ENCODE data around the gene SDCBP2. TPM values are rescaled to one million over a fixed set of nuclear protein-coding genes. Genes with fewer than 3 reads are reported as not detected.
"Not testable (repeated sequence)": the region's sequence is repeated elsewhere in the genome, so short reads cannot be mapped to it uniquely, and the experiment has no call there.

Gene SDCBP2
- total RNA-seq, 2 donors from 2014 or later = 0.89 to 1.5 TPM

GRCh38 chr20:1345030-1345755 is 16.3 kb upstream of the SDCBP2 start:
- Mint-ChIP-seq H3K4me3 (no peak overlapping the region), H3K27me3 (no peaks in the 10 kb centered on the region), H3K9me3 (no peaks in the 10 kb centered on the region), H3K27ac (no peak overlapping the region), H3K36me3 (peaks cover 4% of the 10 kb centered on the region), H3K4me1 (ENCODE audit: low read depth in 2 of 2) (peaks cover 7 to 21% of the 10 kb centered on the region in 2 donors)
- DNase-seq (ENCODE audit: low spot score) = no peak
- peak in 1 of 2 donors; percentile 48 for ATAC-seq

- H3K27ac Mint-ChIP-seq; H3K4me3 Mint-ChIP-seq; DNase-seq (ENCODE audit: low spot score); H3K9me3 Mint-ChIP-seq; ATAC-seq; H3K36me3 Mint-ChIP-seq; H3K27me3 Mint-ChIP-seq: not testable (repeated sequence)
- H3K4me1 Mint-ChIP-seq (ENCODE audit: low read depth in 2 of 2) = peaks cover 7 to 21% of the 10 kb centered on the region in 2 donors
Measured at GRCh38 chr20:1343446-1344124, 14.6 kb upstream of the SDCBP2 start.

GRCh38 chr20:1341561-1342265 is 12.8 kb upstream of the SDCBP2 start:
- H3K9me3 Mint-ChIP-seq = no peaks in the 10 kb centered on the region
- no peak overlapping the region for H3K4me3 Mint-ChIP-seq
- no peak for ATAC-seq
- H3K27me3 Mint-ChIP-seq = no peaks in the 10 kb centered on the region
- H3K36me3 Mint-ChIP-seq = no peaks in the 10 kb centered on the region
- peaks cover 14 to 22% of the 10 kb centered on the region in 2 donors for H3K4me1 Mint-ChIP-seq (ENCODE audit: low read depth in 2 of 2)
- no peak overlapping the region for H3K27ac Mint-ChIP-seq
- no peak for DNase-seq (ENCODE audit: low spot score)

GRCh38 chr20:1338801-1339200 is 9.9 kb upstream of the SDCBP2 start:
- Mint-ChIP-seq H3K36me3 (no peaks in the 10 kb centered on the region), H3K4me1 (ENCODE audit: low read depth in 2 of 2) (peaks cover 4 to 18% of the 10 kb centered on the region in 2 donors), H3K4me3 (no peak overlapping the region), H3K9me3 (no peaks in the 10 kb centered on the region), H3K27ac (no peak overlapping the region), H3K27me3 (no peaks in the 10 kb centered on the region)
- ATAC-seq (no peak), DNase-seq (ENCODE audit: low spot score) (no peak)

- Mint-ChIP-seq H3K9me3 (no peaks in the 10 kb centered on the region), H3K36me3 (no peaks in the 10 kb centered on the region), H3K27ac (no peak overlapping the region), H3K4me3 (no peak overlapping the region), H3K4me1 (ENCODE audit: low read depth in 2 of 2) (peaks cover 4 to 18% of the 10 kb centered on the region in 2 donors), H3K27me3 (no peaks in the 10 kb centered on the region)
- ATAC-seq (no peak), DNase-seq (ENCODE audit: low spot score) (no peak)
Measured at GRCh38 chr20:1338096-1338495, 9.2 kb upstream of the SDCBP2 start.

GRCh38 chr20:1337441-1337840 is 8.5 kb upstream of the SDCBP2 start:
- H3K9me3 Mint-ChIP-seq = no peaks in the 10 kb centered on the region
- ATAC-seq = no peak
- no peaks in the 10 kb centered on the region for H3K27me3 Mint-ChIP-seq
- H3K27ac Mint-ChIP-seq = no peak overlapping the region
- no peaks in the 10 kb centered on the region for H3K36me3 Mint-ChIP-seq
- no peak for DNase-seq (ENCODE audit: low spot score)
- peaks cover 4 to 18% of the 10 kb centered on the region in 2 donors for H3K4me1 Mint-ChIP-seq (ENCODE audit: low read depth in 2 of 2)
- H3K4me3 Mint-ChIP-seq = no peak overlapping the region

- ATAC-seq (peak in 1 of 2 donors; percentile 53), DNase-seq (ENCODE audit: low spot score) (no peak)
- Mint-ChIP-seq H3K9me3 (no peaks in the 10 kb centered on the region), H3K36me3 (no peaks in the 10 kb centered on the region), H3K4me3 (no peak overlapping the region), H3K4me1 (ENCODE audit: low read depth in 2 of 2) (peaks cover 4 to 18% of the 10 kb centered on the region in 2 donors), H3K27ac (peak overlapping the region in 1 of 2 donors; percentile 60), H3K27me3 (no peaks in the 10 kb centered on the region)
Measured at GRCh38 chr20:1336699-1337367, 7.9 kb upstream of the SDCBP2 start.

- Mint-ChIP-seq H3K36me3 (no peaks in the 10 kb centered on the region), H3K27ac (peak overlapping the region in 1 of 2 donors; percentile 60), H3K4me3 (no peak overlapping the region), H3K9me3 (no peaks in the 10 kb centered on the region), H3K27me3 (no peaks in the 10 kb centered on the region), H3K4me1 (ENCODE audit: low read depth in 2 of 2) (peaks cover 4 to 24% of the 10 kb centered on the region in 2 donors)
- DNase-seq (ENCODE audit: low spot score) (no peak), ATAC-seq (no peak)
Measured at GRCh38 chr20:1335961-1336698, 7.2 kb upstream of the SDCBP2 start.

- ATAC-seq (peak in 1 of 2 donors; percentile 28), DNase-seq (ENCODE audit: low spot score) (no peak)
- H3K9me3 Mint-ChIP-seq = no peaks in the 10 kb centered on the region
- no peaks in the 10 kb centered on the region for H3K27me3 Mint-ChIP-seq
- no peak overlapping the region for H3K4me3 Mint-ChIP-seq
- peaks cover 4 to 29% of the 10 kb centered on the region in 2 donors for H3K4me1 Mint-ChIP-seq (ENCODE audit: low read depth in 2 of 2)
- H3K27ac Mint-ChIP-seq = no peak overlapping the region
- H3K36me3 Mint-ChIP-seq = no peaks in the 10 kb centered on the region
Measured at GRCh38 chr20:1334761-1335160, 5.8 kb upstream of the SDCBP2 start.

- ATAC-seq (no peak), DNase-seq (ENCODE audit: low spot score) (no peak)
- H3K27ac Mint-ChIP-seq = no peak overlapping the region
- H3K4me3 Mint-ChIP-seq = no peak overlapping the region
- H3K4me1 Mint-ChIP-seq (ENCODE audit: low read depth in 2 of 2) = peaks cover 4 to 33% of the 10 kb centered on the region in 2 donors
- no peaks in the 10 kb centered on the region for H3K36me3 Mint-ChIP-seq
- H3K9me3 Mint-ChIP-seq = no peaks in the 10 kb centered on the region
- no peaks in the 10 kb centered on the region for H3K27me3 Mint-ChIP-seq
Measured at GRCh38 chr20:1334370-1334731, 5.4 kb upstream of the SDCBP2 start.

- H3K4me1 Mint-ChIP-seq (ENCODE audit: low read depth in 2 of 2) = peaks cover 4 to 34% of the 10 kb centered on the region in 2 donors
- DNase-seq (ENCODE audit: low spot score) = no peak
- no peaks in the 10 kb centered on the region for H3K36me3 Mint-ChIP-seq
- H3K27ac Mint-ChIP-seq = no peak overlapping the region
- no peak for ATAC-seq
- H3K9me3 Mint-ChIP-seq = no peaks in the 10 kb centered on the region
- H3K4me3 Mint-ChIP-seq = no peak overlapping the region
- H3K27me3 Mint-ChIP-seq = no peaks in the 10 kb centered on the region
Measured at GRCh38 chr20:1333462-1334369, 4.8 kb upstream of the SDCBP2 start.

GRCh38 chr20:1332749-1333300 is 3.9 kb upstream of the SDCBP2 start:
- H3K36me3 Mint-ChIP-seq = no peaks in the 10 kb centered on the region
- no peaks in the 10 kb centered on the region for H3K27me3 Mint-ChIP-seq
- peaks cover 4 to 37% of the 10 kb centered on the region in 2 donors for H3K4me1 Mint-ChIP-seq (ENCODE audit: low read depth in 2 of 2)
- no peak overlapping the region for H3K4me3 Mint-ChIP-seq
- H3K9me3 Mint-ChIP-seq = no peaks in the 10 kb centered on the region
- DNase-seq (ENCODE audit: low spot score) = no peak
- H3K27ac Mint-ChIP-seq = no peak overlapping the region
- ATAC-seq = no peak

Data from natural killer cell treated with Interleukin-12 subunit alpha and Interleukin-12 subunit beta and Interleukin-15 and Interleukin-18, amount 100 ng/mL, for 72 hours (primary cell).